K562 (cell line): ENCODE results near the gene LONRF2. TPM values are rescaled to one million over a fixed set of nuclear protein-coding genes. Genes with fewer than 3 reads are reported as not detected.

Experiments used
- ATAC-seq: fragments of 200-7000 bp; cut with Tn5 transposase; 3 replicates; pipeline ENCODE4 v1.9.1; 2020; ENCODE audit warnings: moderate library complexity
- BruUV-seq: library from RNA; stranded (reverse); fragments of 400-500 nt; replicated peaks from 2 replicates; lab custom pipeline; 2021; lab: Mats Ljungman, UMichigan
- CTCF ChIA-PET: fragments of 300-600 bp; formaldehyde crosslinking; extraction: SDS; loops from one replicate; lab custom pipeline; 2021; ENCODE audit warnings: low intra/inter-chr PET ratio; lab: Yijun Ruan, JAX
- POLR2A ChIA-PET: fragments of 300-600, 350-650 bp; sonication (Branson Sonifier 250); formaldehyde crosslinking; extraction: SDS; loops from one replicate; lab custom pipeline; 2021; ENCODE audit warnings: antibody characterized with exemption, inconsistent platforms; lab: Yijun Ruan, JAX
- DNase-seq, 4 experiments: peaks; one replicate each; pipeline versions ENCODE4 v3.0.0 to v3.0.0-alpha.2; 2011 to 2018; ENCODE audit warnings: low spot score in 3 of 4, mixed read lengths in 3 of 4; ENCODE audit errors: extremely low read depth in 1 of 4
- FAIRE-seq: peaks from 2 replicates; lab custom pipeline; 2011; peaks lifted over from hg19 to GRCh38; lab: Jason Lieb, UNC
- H2AFZ ChIP-seq: 2 replicates; pipeline ENCODE4 v1.6.0; 2011; ENCODE audit warnings: low read depth, low read length, control low read depth, inconsistent platforms
- H3K27ac ChIP-seq: fragments of 200-600 bp; 3 replicates; pipeline ENCODE4 v1.8.0; 2011; ENCODE audit warnings: low read depth, mild to moderate bottlenecking, control low read depth, inconsistent platforms, low read length, moderate library complexity, mixed read lengths; ENCODE audit errors: extremely low read depth
- H3K27me3 ChIP-seq, 2 experiments: fragments of 300-600 bp in 1 of 2; 2 replicates in 1 of 2; 3 replicates in 1 of 2; pipeline versions ENCODE4 v1.6.0 to v1.8.0; 2011; ENCODE audit warnings: inconsistent platforms in 2 of 2, low read length in 2 of 2, mild to moderate bottlenecking in 1 of 2, mixed read lengths in 1 of 2, moderate library complexity in 1 of 2; ENCODE audit not compliant: control insufficient read depth in 2 of 2, insufficient read depth in 2 of 2
- H3K36me3 ChIP-seq: fragments of 300-600 bp; 3 replicates; pipeline ENCODE4 v1.8.0; 2011; ENCODE audit warnings: mild to moderate bottlenecking, low read length, inconsistent platforms; ENCODE audit not compliant: control insufficient read depth, insufficient read depth
- H3K4me1 ChIP-seq, 2 experiments: fragments of 200-600 bp in 1 of 2; replicated peaks in 1 of 2; 2 replicates in 1 of 2; 3 replicates in 1 of 2; pipeline versions ENCODE4 v1.5.1 to v1.8.0; 2011; ENCODE audit warnings: inconsistent platforms in 2 of 2, low read length in 2 of 2, mild to moderate bottlenecking in 1 of 2, mixed read lengths in 1 of 2, moderate library complexity in 1 of 2; ENCODE audit not compliant: control insufficient read depth in 2 of 2, insufficient read depth in 2 of 2
- H3K4me2 ChIP-seq: 2 replicates; pipeline ENCODE4 v1.6.1; 2011; ENCODE audit warnings: low read length, control low read depth, inconsistent platforms, mixed read lengths; ENCODE audit not compliant: insufficient read depth
- H3K4me3 ChIP-seq: fragments of 200-600 bp; sonication (generic), shearing (Covaris generic); 2 replicates; pipeline ENCODE4 v1.5.1; 2016; ENCODE audit warnings: control low read depth, inconsistent platforms
- H3K79me2 ChIP-seq: fragments of 200-600 bp; 3 replicates; pipeline ENCODE4 v1.8.0; 2011; ENCODE audit warnings: low read length, inconsistent platforms; ENCODE audit not compliant: control insufficient read depth, insufficient read depth
- H3K9ac ChIP-seq, 2 experiments: 2 replicates each; pipeline versions ENCODE4 v1.6.0 to v1.6.1; 2011; ENCODE audit warnings: low read depth in 2 of 2, low read length in 2 of 2, control low read depth in 1 of 2, inconsistent platforms in 1 of 2, mild to moderate bottlenecking in 1 of 2, mixed read lengths in 1 of 2; ENCODE audit not compliant: insufficient read depth in 1 of 2
- H3K9me1 ChIP-seq: one replicate; pipeline ENCODE4 v1.6.0; 2011; ENCODE audit warnings: inconsistent platforms, mild to moderate bottlenecking, low read length, moderate library complexity; ENCODE audit not compliant: control insufficient read depth, insufficient read depth
- H3K9me3 ChIP-seq: replicated peaks from 2 replicates; pipeline ENCODE4 v1.5.1; 2011; ENCODE audit warnings: low read depth, low read length, inconsistent platforms; ENCODE audit not compliant: control insufficient read depth, insufficient read depth
- H4K20me1 ChIP-seq: replicated peaks from 2 replicates; pipeline ENCODE4 v1.6.1; 2011; ENCODE audit warnings: low read length, inconsistent platforms, mixed read lengths; ENCODE audit not compliant: control insufficient read depth, insufficient read depth
- ATF7 ChIP-seq: fragments of 450-650 bp; IDR thresholded peaks from 2 replicates; pipeline ENCODE4 v1.7.1; 2014; ENCODE audit warnings: mild to moderate bottlenecking, moderate library complexity
- CREB5 ChIP-seq: fragments of 250-450 bp; sonication (Bioruptor Pico); IDR thresholded peaks from 2 replicates; pipeline ENCODE4 v1.5.0; 2020; ENCODE audit warnings: mild to moderate bottlenecking
- E2F4 ChIP-seq: sonication (generic); formaldehyde crosslinking; IDR thresholded peaks from 2 replicates; pipeline ENCODE4 v1.8.0; 2022; ENCODE audit warnings: mild to moderate bottlenecking, low read depth, missing genetic modification reagents
- FUS ChIP-seq: fragments of 200-400 bp; formaldehyde crosslinking; optimal IDR thresholded peaks from 2 replicates; pipeline ENCODE3; 2017; ENCODE audit warnings: low read depth, low read length
- GABPA ChIP-seq: fragments of 200-800 bp; sonication (Bioruptor generic); conservative IDR thresholded peaks from 2 replicates; pipeline ENCODE4 v1.6.1; 2016; ENCODE audit warnings: low read depth, missing genetic modification characterization, missing compliant biosample characterization
- GATAD2A ChIP-seq: fragments of 450-650 bp; IDR thresholded peaks from 2 replicates; pipeline ENCODE4 v1.6.1; 2017
- GTF2B ChIP-seq: IDR thresholded peaks from 2 replicates; pipeline ENCODE4 v1.6.1; 2011; ENCODE audit not compliant: insufficient read length; ENCODE audit errors: extremely low read depth
- HNRNPLL ChIP-seq: fragments of 200-400 bp; formaldehyde crosslinking; IDR thresholded peaks from 2 replicates; pipeline ENCODE4 v1.6.1; 2017; ENCODE audit warnings: low read length, low read depth, mild to moderate bottlenecking; ENCODE audit not compliant: poor library complexity, severe bottlenecking
- JUND ChIP-seq, 2 experiments: IDR thresholded peaks; 2 replicates in 1 of 2; 3 replicates in 1 of 2; pipeline ENCODE4 v1.6.1; 2011; ENCODE audit warnings: borderline replicate concordance in 2 of 2, low read depth in 2 of 2, low read length in 2 of 2, improper control_type of control experiment in 1 of 2, missing biosample characterization in 1 of 2, missing genetic modification characterization in 1 of 2, missing genetic modification reagents in 1 of 2
- MCM3 ChIP-seq: fragments of 450-650 bp; IDR thresholded peaks from 2 replicates; pipeline ENCODE4 v1.6.1; 2016
- PKNOX1 ChIP-seq: fragments of 450-650 bp; IDR thresholded peaks from 2 replicates; pipeline ENCODE4 v1.6.1; 2016
- RHOXF2B ChIP-seq: fragments of 250-450 bp; sonication (Bioruptor Pico); conservative IDR thresholded peaks from 2 replicates; pipeline ENCODE4 v1.5.1; 2021
- SMARCC2 ChIP-seq: fragments of 450-650 bp; IDR thresholded peaks from 2 replicates; pipeline ENCODE4 v1.6.1; 2017; ENCODE audit warnings: antibody characterized with exemption, moderate library complexity, mild to moderate bottlenecking, low read depth
- SRF ChIP-seq, 2 experiments: fragments of 250-450, 450-650 bp in 1 of 2; sonication (Bioruptor Pico) in 1 of 2; sonication (generic) in 1 of 2; formaldehyde crosslinking; IDR thresholded peaks; 2 replicates each; pipeline versions ENCODE4 v1.5.0 to v1.5.1; 2020 to 2022; ENCODE audit warnings: mild to moderate bottlenecking in 1 of 2, missing genetic modification reagents in 1 of 2
- TEAD2 ChIP-seq: fragments of 450-650 bp; IDR thresholded peaks from 2 replicates; pipeline ENCODE4 v1.6.1; 2016; ENCODE audit warnings: missing genetic modification characterization, control low read depth, missing compliant biosample characterization
- U2AF1 ChIP-seq: fragments of 200-400 bp; formaldehyde crosslinking; optimal IDR thresholded peaks from 2 replicates; pipeline ENCODE3; 2017; ENCODE audit warnings: mild to moderate bottlenecking, low read depth, low read length, moderate library complexity
- ZBTB1 ChIP-seq: sonication (generic); formaldehyde crosslinking; IDR thresholded peaks from 2 replicates; pipeline ENCODE4 v1.8.1; 2023; ENCODE audit warnings: missing genetic modification reagents, low read depth, mild to moderate bottlenecking, borderline replicate concordance
- ZNF175 ChIP-seq: fragments of 200-800 bp; sonication (Bioruptor generic); IDR thresholded peaks from 2 replicates; pipeline ENCODE4 v1.6.1; 2016; ENCODE audit warnings: low read depth, mild to moderate bottlenecking, missing genetic modification characterization, missing compliant biosample characterization
- ZNF551 ChIP-seq: fragments of 250-450 bp; sonication (Bioruptor Pico); IDR thresholded peaks from 2 replicates; pipeline ENCODE4 v1.5.0; 2021; ENCODE audit warnings: mild to moderate bottlenecking, moderate library complexity
- ZSCAN29 ChIP-seq: fragments of 450-650 bp; IDR thresholded peaks from 2 replicates; pipeline ENCODE4 v1.6.1; 2017
- WGBS: fragments of 100-300 bp; shearing (Covaris generic); methylation state at CpG from one replicate; pipeline ENCODE4 v1.1.6; 2016; ENCODE audit warnings: low coverage, mixed read lengths; ENCODE audit not compliant: insufficient coverage; ENCODE audit errors: missing lambda C conversion rate; 5-methylcytosine and 5-hydroxymethylcytosine counted together
- in situ Hi-C: fragments of 300-500 bp; cut with MboI; formaldehyde crosslinking; loops from 4 replicates; pipeline ENCODE4 v1.15.0; 2018; ENCODE audit warnings: inconsistent platforms, mixed read lengths
- intact Hi-C: fragments of 100-400 bp; cut with micrococcal nuclease; formaldehyde crosslinking; loops from 2 replicates; pipeline ENCODE4 v1.14.2; 2022
- polyA plus RNA-seq, 8 experiments: library from polyadenylated mRNA; depleted of rRNA in 4 of 8; stranded (reverse) in 5 of 8; unstranded in 3 of 8; fragments of >200 nt; fragmentation: Nextera tagmentation in 2 of 8; fragmentation: Illumina TruSeq in 1 of 8; extraction: Ambion mirVana in 2 of 8; extraction: Trizol in 1 of 8; gene quantifications; 2 replicates each; pipeline versions ENCODE4 v1.2.1 to v1.2.3, GENCODE V29; 2011 to 2014; ENCODE audit warnings: inconsistent platforms in 1 of 8, missing spikeins in 1 of 8
- total RNA-seq, 7 experiments: library from RNA; depleted of rRNA in 6 of 7; stranded (reverse); fragments of >200 nt in 6 of 7; fragmentation: Illumina TruSeq in 2 of 7; extraction: Trizol in 2 of 7; gene quantifications; 2 replicates each; pipeline versions ENCODE4 v1.2.1 to v1.2.3, GENCODE V29; 2011 to 2021; ENCODE audit warnings: low replicate concordance in 1 of 7

LONRF2 gene
- total and polyA plus RNA-seq, 9 of the 15 experiments (the other 6 are each of a cell fraction or from before 2014, with no cell fraction given): 0.35 to 5.0 (median 2.7) TPM

GRCh38 chr2:100272841-100273329 lies 49.4 kb downstream of the LONRF2 start:
- Histone ChIP-seq H3K9me3 (peaks cover 6% of the 10 kb centered on the region; the same call in 1 of the 2 replicates), H3K4me1 (no peaks in the 10 kb centered on the region), H3K27ac (no peak overlapping the region), H4K20me1 (no peaks in the 10 kb centered on the region), H3K9ac (no peak overlapping the region), H3K9me1 (no peaks in the 10 kb centered on the region), H3K79me2 (no peaks in the 10 kb centered on the region), H3K27me3 (no peaks in the 10 kb centered on the region), H2AFZ (no peak overlapping the region), H3K4me3 (no peak overlapping the region), H3K4me2 (no peak overlapping the region), H3K36me3 (no peaks in the 10 kb centered on the region; the same call in 2 of the 3 replicates)
- BruUV-seq: no TSS peak
- POLR2A ChIA-PET: no interaction called here
- DNase-seq: no peak
- intact Hi-C loops (no loop called here), in situ Hi-C loops (no loop called here)
- CTCF ChIA-PET: no interaction called here
- WGBS: 81% methylated on average over 10 of the region's 10 CpGs
- no peak for ATAC-seq
- no peak for FAIRE-seq
- TF ChIP-seq GABPA (tag) (no peak), ZNF175 (CRISPR knock-in tag) (0 out of 2 replicates have a peak, but pooled peaks have one; percentile 14), GTF2B (no peak), ZBTB1 (CRISPR knock-in tag) (no peak), SRF (CRISPR knock-in tag; IDR thresholded peaks at IDR 0.05) (peak in 1 of 2 experiments; percentile 91; a peak in 2 of 4 replicates), E2F4 (CRISPR knock-in tag) (no peak), TEAD2 (tag) (no peak), FUS (no peak), ZNF551 (CRISPR knock-in tag) (no peak), CREB5 (CRISPR knock-in tag) (no peak), ZSCAN29 (no peak), HNRNPLL (no peak), MCM3 (no peak), ATF7 (peak; percentile 77; the same call in 1 of the 2 replicates), JUND (IDR thresholded peaks at IDR 0.05; ENCODE audit: borderline replicate concordance, low read depth, low read length) (peak; percentile 36; the same call in 1 of the 2 replicates), JUND (tag; IDR thresholded peaks at IDR 0.05; ENCODE audit: borderline replicate concordance, low read depth, low read length) (0 out of 3 replicates have a peak, but pooled peaks have one; percentile 31), SMARCC2 (no peak), U2AF1 (no peak), GATAD2A (no peak), PKNOX1 (no peak), RHOXF2B (no peak)
